NCI-H1436 (cell line): ENCODE measurements around the gene FAM168A.

Experiments
- DNase-seq: peaks from one replicate; lab custom pipeline; 2025; lab: John Stamatoyannopoulos, UW

Gene FAM168A

GRCh38 chr11:73388265-73389133 lies 209.4 kb downstream of the FAM168A start:
- DNase-seq: no peak

- DNase-seq: no peak
Measured at GRCh38 chr11:73387594-73388264, 210.2 kb downstream of the FAM168A start.

- DNase-seq: no peak
Measured at GRCh38 chr11:73386546-73386945, 211.4 kb downstream of the FAM168A start.

GRCh38 chr11:73386016-73386415 lies 211.9 kb downstream of the FAM168A start:
- no peak for DNase-seq

GRCh38 chr11:73384872-73385689 lies 212.8 kb downstream of the FAM168A start:
- no peak for DNase-seq

GRCh38 chr11:73384531-73384871 lies 213.4 kb downstream of the FAM168A start:
- DNase-seq: no peak

GRCh38 chr11:73384125-73384441 lies 213.8 kb downstream of the FAM168A start:
- DNase-seq: no peak

- peak; percentile 46 for DNase-seq
Measured at GRCh38 chr11:73383249-73384124, 214.4 kb downstream of the FAM168A start.

- DNase-seq: no peak
Measured at GRCh38 chr11:73382747-73383146, 215.2 kb downstream of the FAM168A start.

- no peak for DNase-seq
Measured at GRCh38 chr11:73382183-73382582, 215.7 kb downstream of the FAM168A start.

- no peak for DNase-seq
Measured at GRCh38 chr11:73381589-73381988, 216.3 kb downstream of the FAM168A start.

GRCh38 chr11:73380897-73381410 lies 217.0 kb downstream of the FAM168A start:
- no peak for DNase-seq

GRCh38 chr11:73380331-73380730 lies 217.6 kb downstream of the FAM168A start:
- no peak for DNase-seq

- DNase-seq: no peak
Measured at GRCh38 chr11:73379189-73379880, 218.6 kb downstream of the FAM168A start.

GRCh38 chr11:73376803-73377629 lies 220.9 kb downstream of the FAM168A start:
- no peak for DNase-seq

- DNase-seq: peak; percentile 82
Measured at GRCh38 chr11:73376160-73376802, 221.6 kb downstream of the FAM168A start, which contains the start of gene RELT. RELT (plus strand) TSS chr11:73376399; CDS start chr11:73389137, 12,738 bp downstream.

- no peak for DNase-seq
Measured at GRCh38 chr11:73375830-73376159, 222.1 kb downstream of the FAM168A start.

GRCh38 chr11:73374151-73374550 lies 223.8 kb downstream of the FAM168A start:
- peak; percentile 50 for DNase-seq

- no peak for DNase-seq
Measured at GRCh38 chr11:73372375-73372993, 225.4 kb downstream of the FAM168A start.
